Measurements from ENCODE around the gene CD300E. TPM values are rescaled to one million over a fixed set of nuclear protein-coding genes. Genes with fewer than 3 reads are reported as not detected.
"Not testable (repeated sequence)": the region's sequence is repeated elsewhere in the genome, so short reads cannot be mapped to it uniquely, and the experiment has no call there.

Gene CD300E
- polyA plus RNA-seq, 1 donor = 0.10 TPM

- no peak for DNase-seq
These were observed 25.1 kb downstream of the CD300E start for GRCh38 chr17:74598346-74599022.

GRCh38 chr17:74597069-74597790 is 26.3 kb downstream of the CD300E start:
- DNase-seq = no peak

- no peak for DNase-seq
These were observed 28.3 kb downstream of the CD300E start for GRCh38 chr17:74595037-74595750.

GRCh38 chr17:74592087-74592990 is 31.2 kb downstream of the CD300E start, which contains the start of gene CD300LD:
Gene CD300LD, minus strand, starts transcription at chr17:74592283. Its CDS starts 81 bp downstream, at chr17:74592202.
- no peak for DNase-seq

DNA sequence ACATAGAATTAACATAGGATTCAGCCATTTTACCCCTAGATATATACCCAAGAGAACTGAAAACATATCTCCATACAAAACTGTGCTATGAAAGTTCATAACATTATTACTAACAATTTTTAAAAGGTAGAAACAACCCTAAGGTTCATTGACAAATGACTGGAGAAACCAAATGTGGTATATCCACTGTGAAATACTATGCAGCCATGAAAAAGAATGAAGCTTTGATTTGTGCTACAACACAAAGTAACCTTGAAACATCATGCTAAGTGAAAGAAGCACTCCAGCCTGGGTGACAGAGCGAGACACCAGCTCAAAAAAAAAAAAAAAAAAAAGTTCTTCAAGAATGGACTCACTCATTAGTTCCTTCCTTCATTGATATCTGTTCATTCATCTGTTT is 32.0 kb downstream of the CD300E start:
- DNase-seq = no peak

DNA sequence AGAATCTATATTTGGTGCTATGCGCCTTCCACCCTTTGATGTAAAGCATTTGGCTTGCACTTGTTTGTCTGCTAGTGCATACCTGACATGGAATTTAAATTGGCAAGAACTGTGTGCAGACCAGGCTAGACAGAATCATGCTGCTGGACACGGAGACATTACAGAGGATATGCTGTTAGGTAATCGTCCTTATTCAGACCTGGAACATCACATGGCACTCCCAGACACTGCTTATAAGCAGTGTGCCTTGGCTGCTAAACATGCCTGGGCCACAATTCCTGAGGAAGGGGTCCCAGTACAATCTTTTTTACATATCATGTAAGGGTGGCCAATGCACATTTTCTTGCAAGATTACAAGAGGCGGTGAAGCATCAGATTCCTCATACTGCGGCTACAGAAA is 37.8 kb downstream of the CD300E start:
- no peak for DNase-seq

DNA sequence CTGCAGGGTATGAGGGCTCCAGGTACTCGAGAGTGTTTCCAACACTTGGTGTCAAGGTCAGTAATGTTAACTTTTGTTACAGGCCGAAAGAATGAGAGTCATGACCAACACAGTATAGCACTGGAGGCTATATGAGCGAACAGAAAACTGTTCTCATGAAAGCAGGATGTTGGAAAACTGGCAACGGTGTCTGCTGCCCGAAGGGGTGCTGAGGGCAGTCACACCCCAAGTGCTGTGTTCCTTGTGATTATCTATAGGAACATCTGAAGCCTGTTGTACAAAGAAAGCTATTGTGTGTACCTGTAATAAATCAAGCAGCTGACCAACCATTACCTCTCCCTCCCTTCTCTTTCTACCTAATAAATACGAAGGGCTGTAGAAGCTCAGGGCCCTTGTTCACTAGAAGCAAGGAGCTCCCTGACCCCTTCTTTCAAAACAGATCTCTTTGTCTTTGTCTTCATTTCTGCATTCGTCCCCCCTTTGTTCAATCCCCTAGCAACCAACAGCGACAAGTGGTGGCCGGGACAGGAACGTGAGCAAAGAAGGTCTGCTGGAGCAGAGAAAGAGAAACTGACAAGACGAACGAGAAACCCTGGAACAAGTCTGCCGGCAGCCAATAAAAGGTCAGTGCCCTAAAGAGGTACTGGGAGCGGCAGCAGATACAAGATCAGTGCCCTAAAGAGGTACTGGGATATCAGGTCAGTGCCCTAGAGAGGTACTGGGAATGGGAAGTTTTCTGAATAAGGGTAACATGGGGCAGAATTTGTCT is 39.1 kb downstream of the CD300E start:
- DNase-seq = no peak

DNA sequence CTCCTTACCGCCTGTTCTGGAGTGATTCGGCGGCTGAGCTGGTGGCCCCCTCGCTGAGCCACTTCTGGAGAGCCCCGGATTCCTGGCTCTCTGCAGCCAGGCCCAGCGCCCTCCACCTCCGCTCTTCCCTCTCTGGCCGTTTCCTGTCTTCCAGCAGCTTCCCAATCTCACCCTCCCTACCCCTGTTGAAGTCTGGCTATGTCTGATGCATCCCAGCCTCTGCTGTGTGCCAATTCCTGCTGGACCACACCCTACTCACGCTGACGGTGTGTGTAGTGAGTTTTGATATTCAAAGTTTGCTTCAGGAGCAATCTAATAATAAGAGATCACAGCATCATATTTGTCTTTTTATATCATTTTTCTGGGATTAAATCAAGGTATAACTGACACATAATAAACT is 40.9 kb downstream of the CD300E start:
- no peak for DNase-seq

DNA sequence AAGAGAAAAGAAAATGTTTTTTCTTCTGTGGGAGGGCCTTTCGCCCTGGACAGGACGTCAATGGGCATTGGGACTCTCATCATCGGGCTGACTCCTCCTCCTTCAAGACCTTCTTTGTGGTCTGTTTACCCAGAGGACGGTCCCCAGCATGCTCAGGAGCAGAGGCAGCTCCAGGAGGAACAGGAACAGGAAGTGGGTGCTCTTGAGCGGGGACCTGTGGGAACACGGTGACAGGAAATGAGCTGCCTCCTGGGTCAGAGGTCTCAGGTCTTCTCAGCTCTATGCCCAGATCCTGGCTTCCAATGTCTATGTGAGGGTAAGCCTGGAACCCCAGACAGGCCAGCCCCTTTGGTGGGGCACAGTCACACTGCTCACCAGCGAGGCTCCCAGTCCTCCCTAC is 43.6 kb downstream of the CD300E start:
- DNase-seq = no peak

DNA sequence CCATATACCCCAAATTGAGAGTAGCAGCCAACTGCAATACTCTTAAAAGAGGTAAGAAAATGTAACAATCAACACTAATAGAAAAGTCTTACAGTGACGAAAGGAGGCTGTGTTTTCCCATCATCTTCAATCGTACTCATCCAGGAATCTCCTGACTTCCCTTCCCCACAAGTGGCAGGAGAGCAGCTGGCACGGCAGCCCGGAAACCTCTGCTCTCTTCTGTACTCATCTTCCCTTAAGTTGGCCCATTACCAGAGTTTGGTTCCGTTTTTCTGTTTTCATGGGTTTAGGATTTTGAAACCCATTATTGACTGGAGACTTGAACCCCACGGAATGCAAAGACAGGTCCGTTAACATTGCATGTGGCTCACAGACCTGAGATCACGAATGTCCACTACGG is 44.6 kb downstream of the CD300E start:
- no peak for DNase-seq

- DNase-seq = no peak
These were observed 48.9 kb downstream of the CD300E start for GRCh38 chr17:74574489-74575142.

GRCh38 chr17:74573635-74574034 is 49.9 kb downstream of the CD300E start:
- not testable (repeated sequence) for DNase-seq

DNA sequence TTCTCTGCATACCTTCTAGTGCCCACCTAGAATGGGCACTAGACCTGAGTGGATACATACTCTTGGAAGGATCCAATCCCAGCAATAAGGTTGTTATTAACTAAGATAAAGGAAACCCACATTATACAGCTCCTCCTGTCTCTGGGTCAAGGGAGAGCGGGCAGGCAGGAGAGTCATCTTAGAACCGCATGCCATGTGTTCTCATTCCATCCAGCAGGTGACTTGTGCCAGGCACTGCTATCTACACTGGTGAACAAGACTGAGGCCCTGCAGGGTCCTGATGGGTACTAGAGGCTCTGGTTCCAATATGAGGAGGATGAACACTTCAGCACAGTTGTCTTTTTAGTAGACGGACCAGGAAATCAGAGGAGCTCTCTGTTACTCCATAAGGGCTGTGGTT is 50.4 kb downstream of the CD300E start:
- DNase-seq = no peak

GRCh38 chr17:74571621-74572270 is 51.8 kb downstream of the CD300E start:
- no peak for DNase-seq

DNA sequence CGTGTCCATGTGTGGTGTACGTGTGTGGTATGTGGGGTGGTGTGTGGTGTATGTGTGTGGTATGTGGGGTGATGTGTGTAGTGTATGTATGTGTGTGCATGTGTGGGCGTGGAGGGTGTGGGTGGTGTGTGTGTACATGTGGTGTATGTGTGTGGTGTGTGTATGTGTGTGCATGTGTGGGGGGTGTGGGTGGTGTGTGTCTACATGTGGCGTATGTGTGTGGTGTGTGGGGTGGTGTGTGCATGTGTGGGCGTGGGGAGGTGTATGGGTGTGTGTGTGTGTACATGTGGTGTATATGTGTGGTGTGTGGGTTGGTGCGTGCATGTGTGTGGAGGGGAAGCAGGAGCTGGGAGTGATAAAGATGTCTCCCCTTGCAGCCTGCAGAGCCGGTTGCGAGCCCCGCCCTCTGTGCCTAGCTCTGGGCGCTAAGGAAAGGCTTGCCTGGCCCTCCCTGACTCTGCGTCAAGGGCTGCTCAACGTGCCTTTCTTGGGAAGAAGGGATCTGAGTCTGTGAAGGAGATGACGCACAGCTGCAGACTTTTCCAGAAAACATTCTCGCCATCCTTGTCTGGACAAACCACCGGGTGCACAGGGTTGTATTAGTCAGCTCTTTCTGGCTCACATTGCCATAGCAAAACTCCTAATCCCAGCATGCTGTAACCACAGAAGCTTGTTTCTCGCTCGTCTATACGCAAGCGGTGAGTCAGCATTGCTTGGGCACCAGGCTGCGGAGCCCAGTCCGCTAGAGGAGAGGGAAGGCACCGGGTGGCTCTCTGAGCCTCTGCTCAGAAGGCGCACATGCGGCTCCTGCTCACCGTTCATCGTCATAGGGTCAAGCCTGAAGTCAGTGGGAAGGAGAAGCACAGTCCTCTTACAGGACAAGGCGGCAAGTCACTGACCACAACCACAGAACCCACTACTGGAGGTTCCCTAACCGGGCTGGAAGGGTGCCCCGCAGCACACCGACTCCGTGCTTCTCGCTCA is 54.2 kb downstream of the CD300E start:
- DNase-seq = no peak

DNA sequence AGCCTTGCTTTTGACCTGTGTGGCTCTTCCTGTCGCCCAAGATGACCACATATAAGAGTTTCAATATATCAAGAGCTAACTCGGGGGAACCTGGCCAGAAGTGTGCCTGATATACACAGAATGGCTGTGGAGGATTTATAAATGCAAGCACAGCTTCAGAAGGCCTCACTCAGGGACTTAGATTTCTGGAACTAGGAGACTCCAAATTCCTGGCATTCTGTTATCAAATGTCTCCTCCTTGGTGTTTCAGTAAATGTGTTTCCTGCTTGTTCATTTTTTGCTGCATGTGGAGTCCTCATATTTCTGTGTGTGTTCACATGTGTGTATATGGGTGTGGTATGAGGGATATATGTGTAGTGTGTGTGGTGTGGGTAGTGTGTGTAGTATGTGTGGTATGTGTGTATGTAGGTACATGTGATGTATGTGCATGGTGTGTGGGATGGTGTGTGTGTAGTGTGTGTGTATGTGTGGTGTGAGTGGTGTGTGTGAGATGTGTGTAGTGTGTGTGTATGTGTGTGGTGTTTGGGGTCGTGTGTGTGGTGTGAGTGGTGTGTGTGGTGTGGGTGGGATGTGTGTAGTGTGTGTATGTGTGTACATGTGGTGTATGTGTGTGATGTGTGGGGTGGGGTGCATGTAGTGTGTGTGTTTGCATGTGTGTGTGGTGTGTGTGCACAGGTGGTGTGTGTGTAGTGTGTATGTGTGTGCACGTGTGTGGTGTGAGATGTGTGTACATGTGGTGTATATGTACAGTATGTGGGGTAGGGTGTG is 55.2 kb downstream of the CD300E start:
- DNase-seq = no peak

DNA sequence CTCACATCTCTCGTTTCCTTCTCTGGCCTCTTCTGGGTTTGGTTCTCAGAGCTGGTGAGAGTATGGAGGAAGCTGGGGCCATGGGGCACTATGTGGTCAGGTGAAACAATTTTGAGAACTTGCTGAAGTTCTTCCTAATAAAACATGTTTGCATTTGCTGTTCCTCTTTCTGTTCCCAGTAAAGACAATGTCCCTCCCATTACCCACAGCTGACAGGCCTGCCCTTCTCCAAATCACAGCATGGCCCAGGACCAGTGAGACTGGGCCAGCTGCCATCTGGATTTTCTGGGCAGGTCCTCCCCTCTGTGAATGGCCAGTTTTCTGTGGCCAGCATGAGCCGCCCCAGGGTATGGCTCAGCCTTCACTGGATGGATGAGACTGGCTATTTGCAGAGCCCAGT is 56.1 kb downstream of the CD300E start, which contains the start of gene CD300H:
Gene CD300H, minus strand, starts transcription at position 113 of the 400 bp plus-strand sequence.
- DNase-seq = no peak

Measured in left kidney (tissue), 2 donors.